Nephron (organoid): ENCODE measurements around the gene MED25.

Source experiments
- H3K27ac Mint-ChIP-seq, 3 experiments: 2 replicates each; pipeline ENCODE4 v1.8.0; 2020; ENCODE audit warnings: mixed read lengths in 3 of 3, mild to moderate bottlenecking in 2 of 3, moderate library complexity in 1 of 3
- H3K27me3 Mint-ChIP-seq: 2 replicates; pipeline ENCODE4 v1.8.0; 2021; ENCODE audit warnings: low read depth, mild to moderate bottlenecking, moderate library complexity, mixed read lengths
- H3K36me3 Mint-ChIP-seq: 2 replicates; pipeline ENCODE4 v1.8.0; 2020; ENCODE audit warnings: low read depth, mixed read lengths
- H3K4me1 Mint-ChIP-seq: 2 replicates; pipeline ENCODE4 v1.8.0; 2020; ENCODE audit warnings: mixed read lengths
- H3K4me3 Mint-ChIP-seq, 3 experiments: 2 replicates each; pipeline ENCODE4 v1.8.0; 2020; ENCODE audit warnings: mild to moderate bottlenecking in 3 of 3, mixed read lengths in 3 of 3, moderate library complexity in 2 of 3
- H3K9me3 Mint-ChIP-seq: 2 replicates; pipeline ENCODE4 v1.8.0; 2020; ENCODE audit warnings: mixed read lengths
- TF ChIP-seq, protein P1 (sequence below), 3 experiments: fragments of 200-600 bp; sonication (generic); IDR thresholded peaks; one replicate each; pipeline ENCODE4 v1.5.0; 2021; ENCODE audit warnings: antibody characterized with exemption in 3 of 3; ENCODE audit not compliant: unreplicated experiment in 3 of 3

MED25 gene

DNA sequence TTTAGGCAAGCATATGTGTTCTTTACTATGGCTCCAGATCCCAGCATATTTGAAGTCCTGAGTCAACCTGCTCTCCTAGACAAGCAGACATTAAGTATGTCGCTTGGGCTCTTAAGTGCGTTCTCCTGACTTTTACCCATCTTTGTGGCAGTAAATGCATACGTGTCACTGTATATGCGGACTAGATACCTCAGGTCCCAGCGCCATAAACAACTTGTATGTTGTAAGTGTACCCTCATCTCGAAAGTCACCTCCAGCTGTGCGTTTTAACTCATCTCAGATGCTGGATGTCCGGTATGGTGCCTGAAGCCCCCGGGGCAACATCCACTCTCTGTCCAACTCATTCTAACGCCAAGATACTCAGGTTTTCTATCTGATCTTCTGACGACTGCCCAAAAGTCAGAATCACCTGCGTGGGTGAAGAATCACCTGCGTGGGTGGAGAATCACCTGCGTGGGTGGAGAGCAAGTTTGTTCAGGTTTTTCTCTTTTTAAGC, 34.6 kb downstream of the MED25 start:
- peaks cover 39% of the 10 kb centered on the region for H3K36me3 Mint-ChIP-seq
- no peaks in the 10 kb centered on the region for H3K27me3 Mint-ChIP-seq
- TF ChIP-seq, protein P1, sequence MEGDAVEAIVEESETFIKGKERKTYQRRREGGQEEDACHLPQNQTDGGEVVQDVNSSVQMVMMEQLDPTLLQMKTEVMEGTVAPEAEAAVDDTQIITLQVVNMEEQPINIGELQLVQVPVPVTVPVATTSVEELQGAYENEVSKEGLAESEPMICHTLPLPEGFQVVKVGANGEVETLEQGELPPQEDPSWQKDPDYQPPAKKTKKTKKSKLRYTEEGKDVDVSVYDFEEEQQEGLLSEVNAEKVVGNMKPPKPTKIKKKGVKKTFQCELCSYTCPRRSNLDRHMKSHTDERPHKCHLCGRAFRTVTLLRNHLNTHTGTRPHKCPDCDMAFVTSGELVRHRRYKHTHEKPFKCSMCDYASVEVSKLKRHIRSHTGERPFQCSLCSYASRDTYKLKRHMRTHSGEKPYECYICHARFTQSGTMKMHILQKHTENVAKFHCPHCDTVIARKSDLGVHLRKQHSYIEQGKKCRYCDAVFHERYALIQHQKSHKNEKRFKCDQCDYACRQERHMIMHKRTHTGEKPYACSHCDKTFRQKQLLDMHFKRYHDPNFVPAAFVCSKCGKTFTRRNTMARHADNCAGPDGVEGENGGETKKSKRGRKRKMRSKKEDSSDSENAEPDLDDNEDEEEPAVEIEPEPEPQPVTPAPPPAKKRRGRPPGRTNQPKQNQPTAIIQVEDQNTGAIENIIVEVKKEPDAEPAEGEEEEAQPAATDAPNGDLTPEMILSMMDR (IDR thresholded peaks at IDR 0.05; ENCODE audit: unreplicated experiment in 3 of 3): no peak
- peaks cover 23% of the 10 kb centered on the region for H3K4me1 Mint-ChIP-seq
- peaks cover 13% of the 10 kb centered on the region for H3K9me3 Mint-ChIP-seq
- peak overlapping the region; percentile 85 to 97 (median 94) for H3K4me3 Mint-ChIP-seq
- H3K27ac Mint-ChIP-seq: peak overlapping the region; percentile 83 to 93 (median 88)

DNA sequence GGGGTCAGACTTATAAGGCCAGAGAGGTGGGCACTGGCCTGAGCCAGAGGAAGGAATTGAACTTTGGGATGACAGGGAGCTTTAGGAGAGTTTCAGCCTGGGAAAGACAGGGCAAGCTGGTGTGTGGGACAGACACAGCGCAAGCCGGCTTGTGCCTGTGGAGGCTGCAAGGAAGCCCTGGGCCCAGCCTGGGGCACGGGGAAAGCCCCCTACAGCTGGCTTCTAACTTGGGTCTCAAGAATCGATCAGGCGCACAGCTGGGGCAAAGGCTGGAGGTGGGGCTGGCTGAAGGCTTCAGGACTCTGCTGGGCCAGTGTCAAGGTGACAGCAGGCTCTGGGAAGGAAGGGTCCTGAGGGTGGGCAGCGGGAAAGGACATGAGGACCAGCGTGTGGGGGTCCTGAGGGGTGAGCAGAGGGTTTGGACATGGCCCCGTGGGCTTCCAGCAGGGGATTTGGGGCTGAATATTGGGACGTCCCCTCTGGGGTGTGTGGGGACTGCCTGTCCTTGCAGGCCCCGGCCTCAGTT, 35.8 kb downstream of the MED25 start:
- TF ChIP-seq, protein P1 (IDR thresholded peaks at IDR 0.05; ENCODE audit: unreplicated experiment in 3 of 3): no peak
- peak overlapping the region; percentile 79 to 86 (median 85) for H3K4me3 Mint-ChIP-seq
- no peaks in the 10 kb centered on the region for H3K27me3 Mint-ChIP-seq
- H3K4me1 Mint-ChIP-seq: peaks cover 23% of the 10 kb centered on the region
- H3K27ac Mint-ChIP-seq: peak overlapping the region in 2 of 3 experiments; percentile 31 to 83
- H3K36me3 Mint-ChIP-seq: peaks cover 32% of the 10 kb centered on the region
- peaks cover 11% of the 10 kb centered on the region for H3K9me3 Mint-ChIP-seq

DNA sequence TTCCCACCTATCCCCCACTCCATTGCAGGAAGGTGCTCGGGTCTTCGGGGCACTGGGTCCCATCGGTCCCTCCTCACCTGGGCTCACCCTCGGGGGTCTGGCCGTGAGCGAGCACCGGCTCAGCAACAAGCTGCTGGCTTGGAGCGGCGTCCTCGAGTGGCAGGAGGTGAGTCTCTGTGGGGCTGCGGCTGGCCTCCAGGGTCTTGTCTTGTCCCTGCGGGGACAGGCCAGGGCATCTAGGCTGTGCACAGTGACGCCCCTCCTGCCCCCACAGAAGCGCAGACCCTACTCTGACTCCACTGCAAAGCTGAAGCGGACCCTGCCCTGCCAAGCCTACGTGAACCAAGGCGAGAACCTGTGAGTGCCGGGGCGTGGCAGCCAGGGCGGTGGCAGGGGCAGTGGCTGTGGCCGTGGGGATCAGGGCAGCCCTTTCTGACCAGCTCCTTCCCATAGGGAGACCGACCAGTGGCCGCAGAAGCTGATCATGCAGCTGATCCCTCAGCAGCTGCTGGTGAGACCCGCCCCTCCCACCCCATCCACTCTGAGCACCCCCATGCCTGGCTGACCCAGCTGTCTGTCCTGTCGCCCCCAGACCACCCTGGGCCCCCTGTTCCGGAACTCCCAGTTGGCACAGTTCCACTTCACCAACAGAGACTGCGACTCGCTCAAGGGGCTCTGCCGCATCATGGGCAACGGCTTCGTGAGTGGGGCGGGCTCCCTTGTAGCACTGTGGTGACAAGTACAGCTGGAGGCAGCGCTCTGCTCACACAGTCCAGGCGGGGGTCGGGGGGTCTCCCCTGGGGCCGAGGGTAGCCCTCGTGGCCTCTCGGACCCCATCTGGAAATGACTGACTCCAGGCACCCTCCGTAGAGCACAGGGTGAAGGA, 36.5 kb downstream of the MED25 start:
- H3K4me1 Mint-ChIP-seq: peaks cover 23% of the 10 kb centered on the region

DNA sequence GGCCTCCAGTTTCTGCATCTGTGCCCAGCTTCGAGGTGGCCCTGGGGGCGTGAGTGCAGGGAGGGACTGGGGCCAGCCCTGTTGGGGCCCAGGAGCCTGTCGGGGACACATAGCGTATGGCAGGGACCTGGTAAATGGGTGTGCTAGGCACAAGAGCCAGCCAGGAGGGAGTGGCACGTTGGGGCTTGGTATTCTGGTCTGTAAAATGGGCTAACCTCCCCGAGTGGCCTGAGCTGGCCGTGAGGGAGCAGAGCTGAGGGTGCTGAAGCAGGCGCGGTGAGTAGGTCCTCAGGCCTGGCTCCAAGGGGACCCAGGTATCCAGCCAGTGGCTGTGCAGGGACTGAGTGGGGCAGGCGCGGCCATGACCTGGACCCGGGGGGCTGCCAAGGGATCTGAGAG, 37.2 kb downstream of the MED25 start:
- H3K27ac Mint-ChIP-seq: peak overlapping the region in 1 of 3 experiments; percentile 22

More for the DNA sequence above, 36.5 kb downstream of the MED25 start:
- Mint-ChIP-seq H3K4me3 (no peak overlapping the region), H3K27ac (no peak overlapping the region), H3K36me3 (peaks cover 28% of the 10 kb centered on the region), H3K27me3 (no peaks in the 10 kb centered on the region), H3K9me3 (peaks cover 7% of the 10 kb centered on the region)
- TF ChIP-seq, protein P1 (IDR thresholded peaks at IDR 0.05; ENCODE audit: unreplicated experiment in 3 of 3): no peak

DNA sequence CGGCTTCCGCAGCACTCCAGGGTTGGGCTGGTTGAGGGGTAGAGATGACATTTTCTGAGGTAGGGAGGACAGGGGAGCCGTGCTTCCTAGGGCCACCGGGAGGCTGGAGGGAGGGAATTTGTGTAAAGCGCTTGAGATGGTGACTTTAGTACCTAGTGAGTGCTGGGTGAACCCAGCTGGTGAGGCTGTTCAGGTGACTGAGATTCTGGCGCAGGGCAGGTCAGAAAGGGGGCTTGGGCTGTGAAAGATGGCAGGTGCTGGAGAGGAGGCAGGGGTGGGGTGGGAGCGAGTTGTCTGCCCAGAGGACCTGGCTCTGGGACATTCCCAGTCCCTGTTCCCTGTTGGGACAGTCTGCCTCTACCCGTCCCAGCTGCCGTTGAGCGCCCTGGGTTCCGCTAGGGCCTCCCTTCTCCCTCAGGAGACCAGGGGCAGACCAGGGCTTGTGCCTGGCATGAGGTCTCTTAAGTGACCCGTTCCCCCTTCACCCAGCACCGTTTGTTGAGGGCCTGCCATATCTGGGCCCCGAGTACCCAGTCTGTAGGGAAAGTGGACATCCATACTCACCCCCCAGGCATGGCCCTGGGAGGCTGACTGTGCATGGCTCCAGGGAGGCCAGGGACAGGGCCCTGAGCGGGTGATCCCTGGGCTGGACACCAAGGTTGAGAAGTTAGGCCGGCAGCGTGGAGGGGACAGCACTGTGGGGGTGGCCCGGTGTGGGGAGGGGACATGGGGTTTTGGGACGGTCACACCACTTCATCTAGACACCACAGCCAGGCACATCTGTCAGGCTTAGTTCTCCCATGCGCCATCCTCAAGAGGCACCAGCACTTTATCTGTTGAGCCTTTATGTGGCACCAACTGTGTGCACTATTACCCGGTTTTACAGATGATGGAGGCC, 37.8 kb downstream of the MED25 start:
- H3K9me3 Mint-ChIP-seq: no peaks in the 10 kb centered on the region
- peak overlapping the region in 1 of 3 experiments; percentile 22 for H3K27ac Mint-ChIP-seq
- TF ChIP-seq, protein P1 (IDR thresholded peaks at IDR 0.05; ENCODE audit: unreplicated experiment in 3 of 3): no peak
- H3K36me3 Mint-ChIP-seq: peaks cover 20% of the 10 kb centered on the region
- no peaks in the 10 kb centered on the region for H3K27me3 Mint-ChIP-seq
- peaks cover 20% of the 10 kb centered on the region for H3K4me1 Mint-ChIP-seq
- H3K4me3 Mint-ChIP-seq: peak overlapping the region in 1 of 3 experiments; percentile 26

More for the DNA sequence above, 37.2 kb downstream of the MED25 start:
- Mint-ChIP-seq H3K4me1 (peaks cover 20% of the 10 kb centered on the region), H3K27me3 (no peaks in the 10 kb centered on the region), H3K9me3 (peaks cover under 1% of the 10 kb centered on the region), H3K4me3 (no peak overlapping the region), H3K36me3 (peaks cover 21% of the 10 kb centered on the region)
- TF ChIP-seq, protein P1 (IDR thresholded peaks at IDR 0.05; ENCODE audit: unreplicated experiment in 3 of 3): no peak
